Measurements from ENCODE around the gene ADORA2B.
A peak's percentile ranks its signal among the peaks of the same experiment; 100 is the strongest.
"Not testable (repeated sequence)": the region's sequence is repeated elsewhere in the genome, so short reads cannot be mapped to it uniquely, and the experiment has no call there.

ADORA2B gene

DNA sequence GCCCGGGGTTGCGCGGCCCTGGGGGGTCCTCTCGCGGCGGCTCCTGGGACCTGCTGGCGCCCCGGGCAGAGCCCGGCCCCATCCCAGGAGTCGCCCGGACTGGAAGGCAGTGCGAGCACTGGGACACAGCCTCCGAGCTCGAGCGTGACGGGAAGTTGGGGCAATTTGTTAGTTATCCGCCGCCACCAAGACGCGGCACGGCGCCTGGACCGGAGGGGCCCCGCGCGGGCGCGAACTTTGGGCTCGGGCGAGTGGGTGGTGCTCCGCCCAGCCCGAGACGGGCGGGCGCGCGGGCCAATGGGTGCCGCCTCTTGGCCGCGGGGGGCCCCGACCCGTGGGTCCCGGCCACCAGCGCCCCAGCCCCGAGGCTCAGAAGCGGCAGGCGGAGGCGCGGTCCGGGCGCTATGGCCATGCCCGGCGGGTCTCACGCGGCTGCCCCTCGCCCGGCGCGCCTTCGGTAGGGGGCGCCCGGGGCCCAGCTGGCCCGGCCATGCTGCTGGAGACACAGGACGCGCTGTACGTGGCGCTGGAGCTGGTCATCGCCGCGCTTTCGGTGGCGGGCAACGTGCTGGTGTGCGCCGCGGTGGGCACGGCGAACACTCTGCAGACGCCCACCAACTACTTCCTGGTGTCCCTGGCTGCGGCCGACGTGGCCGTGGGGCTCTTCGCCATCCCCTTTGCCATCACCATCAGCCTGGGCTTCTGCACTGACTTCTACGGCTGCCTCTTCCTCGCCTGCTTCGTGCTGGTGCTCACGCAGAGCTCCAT is at the start of gene ADORA2B:
Gene ADORA2B, plus strand, starts transcription at position 372 of the 768 bp plus-strand sequence. Its CDS starts 119 bp downstream, at position 491.
- peak; percentile 26 for DNase-seq

DNA sequence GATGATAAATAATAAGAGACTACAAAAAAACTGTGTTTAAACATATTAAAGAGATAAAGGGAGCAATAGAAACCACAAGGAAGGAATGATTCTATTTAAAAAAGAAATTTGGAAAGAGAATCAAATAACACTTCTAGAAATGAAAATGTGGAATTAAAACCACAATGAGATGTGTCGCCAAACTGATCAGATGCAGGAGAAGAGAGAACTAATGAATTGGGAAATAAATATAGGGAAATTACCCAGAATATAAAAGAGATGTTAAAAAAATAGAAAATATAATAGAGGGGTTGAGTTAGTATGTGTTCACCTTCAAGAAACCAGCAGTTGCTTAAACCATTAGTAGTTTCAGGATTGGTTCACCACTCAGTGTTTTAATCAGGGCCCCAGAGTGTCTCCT is 48.7 kb upstream of the ADORA2B start:
- DNase-seq = no peak

DNA sequence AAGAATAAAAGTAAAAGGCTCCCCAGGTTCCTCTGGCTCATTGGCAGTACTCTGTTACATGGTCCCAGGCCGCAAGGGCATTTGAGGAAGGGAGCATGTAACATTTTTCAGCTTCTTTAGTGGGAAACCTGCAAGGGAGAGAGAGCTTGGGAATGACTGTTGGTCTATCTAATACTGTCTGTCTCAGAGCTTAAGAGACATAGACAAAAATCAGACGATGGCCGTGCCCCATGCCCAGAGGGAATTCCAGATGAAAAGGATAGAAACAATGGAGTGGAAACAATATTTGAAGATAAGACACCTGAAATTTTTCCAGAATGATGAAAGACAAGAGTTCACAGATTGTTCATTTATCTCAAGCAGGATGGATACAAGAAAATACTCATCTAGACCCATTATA is 48.1 kb upstream of the ADORA2B start:
- no peak for DNase-seq

DNA sequence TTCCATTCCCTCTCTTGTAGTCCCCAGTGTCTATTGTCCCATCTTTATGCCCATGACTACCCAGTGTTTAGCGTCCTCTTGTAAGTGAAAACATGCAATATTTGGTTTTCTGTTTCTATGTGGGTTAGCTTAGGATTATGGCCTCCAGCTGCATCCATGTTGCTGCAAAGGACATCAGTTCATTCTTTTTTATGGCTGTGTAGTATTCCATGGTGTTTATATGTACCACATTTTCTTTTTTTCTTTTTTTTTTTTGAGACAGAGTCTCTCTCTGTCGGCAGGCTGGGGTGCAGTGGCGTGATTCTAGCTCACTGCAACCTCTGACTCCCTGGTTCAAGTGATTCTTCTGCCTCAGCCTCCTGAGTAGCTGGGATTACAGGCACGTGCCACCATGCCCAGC is 45.3 kb upstream of the ADORA2B start:
- not testable (repeated sequence) for DNase-seq

DNA sequence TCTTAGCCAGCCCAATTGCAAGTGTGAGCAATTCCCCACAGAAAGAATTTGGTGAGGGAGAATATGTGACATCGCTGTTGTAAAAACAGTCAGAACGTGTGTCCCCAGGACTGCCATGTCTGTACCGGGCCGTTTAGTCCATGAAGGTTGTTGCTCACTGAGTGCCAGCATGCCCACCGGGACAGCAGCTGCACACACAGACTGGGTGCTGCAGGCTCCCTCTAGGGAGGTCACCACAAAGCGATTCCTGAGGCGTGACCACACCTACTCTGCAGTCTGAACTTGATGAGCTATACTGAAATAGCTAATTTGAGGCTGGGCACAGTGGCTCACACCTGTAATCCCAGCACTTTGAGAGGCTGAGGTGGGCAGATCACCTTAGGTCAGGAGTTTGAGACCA is 44.1 kb upstream of the ADORA2B start:
- no peak for DNase-seq

DNA sequence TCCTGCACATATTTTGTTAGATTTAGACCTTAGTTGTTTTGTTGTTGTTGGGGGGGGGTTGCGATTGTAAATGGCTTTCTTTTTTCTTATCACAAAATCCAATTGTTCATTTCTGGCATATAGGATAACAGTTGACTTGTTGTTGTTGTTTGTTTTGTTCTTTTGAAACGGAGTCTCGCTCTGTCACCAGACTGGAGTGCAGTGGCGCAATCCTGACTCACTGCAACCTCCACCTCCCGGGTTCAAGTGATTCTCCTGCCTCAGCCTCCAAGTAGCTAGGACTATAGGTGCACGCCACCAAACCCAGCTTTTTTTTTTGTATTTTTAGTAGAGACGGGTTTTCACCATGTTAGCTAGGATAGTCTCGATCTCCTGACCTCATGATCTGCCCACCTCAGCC is 39.7 kb upstream of the ADORA2B start:
- DNase-seq = not testable (repeated sequence)

DNA sequence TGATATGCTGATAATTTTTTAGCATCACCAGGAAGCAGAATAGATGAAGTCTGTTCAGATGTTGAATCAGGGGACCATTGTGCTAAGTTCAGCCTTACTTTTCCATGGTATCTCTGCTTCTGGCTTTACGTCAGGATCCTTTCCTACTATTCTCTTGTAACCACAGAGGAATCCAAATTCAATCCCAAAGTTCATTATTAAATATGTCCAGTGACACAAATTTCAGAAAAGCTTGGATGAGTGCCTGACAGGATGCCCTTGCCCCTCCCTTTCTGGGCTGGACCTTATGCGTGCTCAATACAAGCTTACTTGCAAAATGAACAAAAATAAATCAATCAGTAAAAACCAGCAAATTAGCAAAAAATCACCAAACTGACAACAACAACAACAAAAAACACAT is 37.6 kb upstream of the ADORA2B start:
- no peak for DNase-seq

DNA sequence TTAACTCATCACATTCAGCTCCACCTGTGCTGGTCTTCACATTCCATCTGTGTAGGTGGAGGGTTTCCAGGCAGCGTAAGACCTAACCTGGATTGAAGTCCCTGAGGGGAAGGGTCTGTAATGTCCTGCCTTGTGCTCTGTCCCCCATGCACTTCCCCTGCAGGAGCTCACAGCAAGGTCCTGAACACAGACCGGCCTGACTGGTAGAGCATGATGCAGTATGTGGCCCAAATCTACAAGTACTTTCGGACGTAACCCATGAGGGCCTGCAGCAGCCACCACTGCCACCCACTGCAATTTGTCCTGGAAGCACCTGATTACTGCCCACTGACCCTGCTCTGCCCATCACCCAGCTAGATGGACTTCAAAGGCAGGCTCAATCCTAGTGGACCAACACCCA is 36.6 kb upstream of the ADORA2B start:
- no peak for DNase-seq

DNA sequence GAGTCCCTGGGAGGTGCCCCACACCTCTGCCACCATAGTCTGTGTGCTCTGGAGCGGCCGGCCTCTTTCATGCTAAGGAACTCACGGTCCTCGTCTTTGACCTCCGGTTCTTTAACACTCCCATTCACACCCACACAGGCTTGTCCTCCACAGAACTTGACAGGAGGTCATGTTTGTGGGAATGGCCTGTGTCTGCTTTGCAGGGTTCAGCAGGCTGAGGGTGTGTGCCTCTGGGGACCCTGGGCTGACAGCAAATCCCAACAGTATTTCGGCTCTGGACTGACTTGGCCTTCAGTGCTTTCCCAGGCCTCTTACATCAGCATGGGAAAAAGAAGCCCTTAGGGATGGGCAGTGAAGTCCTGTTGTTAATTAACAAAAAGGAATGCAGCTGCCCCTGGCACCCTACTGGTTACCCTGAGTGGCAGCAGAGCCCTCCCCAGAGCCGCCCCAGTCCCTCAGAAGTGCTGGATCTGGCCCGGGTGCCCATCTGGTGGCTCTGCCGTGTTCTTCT is 35.4 kb upstream of the ADORA2B start:
- DNase-seq = no peak

DNA sequence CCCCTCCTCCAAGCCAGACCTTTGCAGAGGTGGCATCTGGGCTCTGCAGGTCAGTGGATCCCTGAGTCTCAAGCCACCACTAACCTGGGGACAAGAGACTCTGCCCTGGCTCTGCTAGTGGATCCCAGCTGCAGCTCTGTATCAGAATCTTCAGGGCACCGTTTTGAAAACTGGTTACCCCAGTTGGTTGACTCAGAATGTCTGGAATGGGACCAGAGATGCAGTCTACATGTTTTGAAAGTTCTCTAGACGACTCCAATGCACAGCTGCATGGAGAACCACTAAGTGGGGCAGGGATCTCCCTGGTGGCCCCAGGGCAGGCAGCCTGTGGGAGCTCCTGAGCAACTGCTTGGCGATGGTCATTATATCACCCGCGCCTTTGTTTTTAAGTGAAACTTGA is 34.1 kb upstream of the ADORA2B start:
- DNase-seq = no peak

DNA sequence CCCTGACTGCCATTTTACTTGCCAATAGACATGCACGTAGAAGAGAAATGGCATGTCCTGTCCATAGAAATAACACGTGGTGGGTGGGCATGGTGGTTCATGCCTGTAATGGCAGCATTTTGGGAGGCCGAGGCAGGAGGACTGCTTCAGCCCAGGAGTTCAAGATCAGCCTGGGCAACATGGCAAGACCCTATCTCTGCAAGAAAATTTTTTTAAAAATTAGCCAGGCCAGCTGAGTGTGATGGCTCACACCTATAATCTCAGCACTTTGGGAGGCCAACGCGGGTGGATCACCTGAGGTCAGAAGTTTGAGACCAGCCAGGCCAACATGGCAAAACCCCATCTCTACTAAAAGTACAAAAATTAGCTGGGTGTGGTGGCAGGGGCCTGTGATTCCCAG is 33.2 kb upstream of the ADORA2B start:
- DNase-seq = not testable (repeated sequence)

DNA sequence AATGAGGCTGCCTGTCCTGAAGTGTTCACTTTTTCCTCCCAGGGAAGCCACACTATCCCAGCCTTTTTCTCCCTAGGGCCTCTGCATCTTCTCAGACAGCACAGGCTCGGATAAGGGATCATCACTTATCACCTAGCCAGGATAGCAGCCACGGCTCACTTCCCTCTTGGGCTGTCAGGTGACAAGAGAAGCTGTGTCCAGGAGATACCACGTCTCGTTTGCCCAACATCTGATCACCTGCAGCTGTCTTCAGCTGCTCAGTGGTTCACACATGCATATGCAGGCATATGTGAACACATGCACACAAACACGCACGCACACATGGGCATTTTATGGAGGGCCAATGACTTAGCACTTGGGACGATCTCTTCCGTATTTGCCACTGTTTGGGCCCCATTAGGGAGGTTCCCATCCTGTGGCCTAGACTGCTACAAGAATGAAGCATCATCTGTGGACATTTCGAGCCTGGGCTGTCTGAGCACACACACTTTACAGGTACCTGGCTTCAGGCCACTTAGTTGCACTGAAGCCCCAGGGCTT is 32.4 kb upstream of the ADORA2B start:
- no peak for DNase-seq

DNA sequence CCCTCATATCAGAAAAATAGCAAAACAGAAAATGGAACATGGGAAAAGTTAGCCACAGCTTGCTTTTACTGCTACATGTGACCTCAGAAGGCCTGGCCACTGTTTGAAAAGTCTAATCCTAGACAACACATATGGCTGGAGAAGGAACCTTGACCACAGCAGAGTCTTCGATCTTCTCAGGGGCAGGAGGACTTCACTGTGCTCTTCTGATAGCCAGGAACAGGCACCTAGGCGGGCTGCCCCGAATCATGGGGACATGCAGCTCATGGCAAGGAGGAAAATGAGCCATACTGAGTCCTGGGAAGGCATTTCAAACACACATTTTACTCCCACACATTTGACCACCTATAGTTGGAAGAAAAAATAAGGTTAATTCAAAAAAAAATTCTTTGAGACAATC is 31.1 kb upstream of the ADORA2B start:
- no peak for DNase-seq

DNA sequence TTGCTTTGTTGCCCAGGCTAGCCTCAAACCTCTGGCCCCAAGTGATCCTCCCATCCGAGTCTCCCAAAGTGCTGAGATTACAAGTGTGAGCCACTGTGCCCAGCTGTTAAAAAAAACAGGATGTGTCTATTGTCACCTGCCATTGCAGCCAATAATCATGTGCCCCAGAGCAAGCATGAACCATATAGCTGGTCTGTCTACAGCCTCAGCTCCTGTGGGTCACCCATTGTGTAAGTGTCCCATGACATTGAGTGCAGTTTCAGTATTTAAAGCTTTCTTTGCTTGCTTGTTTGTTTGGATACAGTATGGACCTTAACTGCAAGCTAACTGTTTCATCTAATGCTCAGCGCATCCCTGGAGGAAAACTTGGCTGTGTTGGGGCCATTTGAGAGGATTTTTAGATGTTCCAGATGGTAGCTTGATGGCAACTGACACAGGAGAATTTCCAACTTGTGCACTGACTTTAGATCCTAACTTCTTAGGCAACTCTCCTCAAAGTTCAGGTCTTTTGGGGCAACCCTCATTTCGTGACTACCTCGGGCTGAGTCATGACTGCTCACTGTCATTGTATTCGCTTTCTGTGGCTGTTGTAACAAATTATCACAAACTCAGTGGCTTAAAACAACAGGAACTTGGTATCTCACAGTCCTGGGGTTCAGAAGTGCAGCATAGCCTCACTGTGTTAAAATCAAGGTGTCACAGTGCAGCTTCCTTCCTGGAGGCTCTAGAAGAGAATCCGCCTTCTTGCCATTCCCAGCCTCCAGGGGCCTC is 30.3 kb upstream of the ADORA2B start:
- no peak for DNase-seq

DNA sequence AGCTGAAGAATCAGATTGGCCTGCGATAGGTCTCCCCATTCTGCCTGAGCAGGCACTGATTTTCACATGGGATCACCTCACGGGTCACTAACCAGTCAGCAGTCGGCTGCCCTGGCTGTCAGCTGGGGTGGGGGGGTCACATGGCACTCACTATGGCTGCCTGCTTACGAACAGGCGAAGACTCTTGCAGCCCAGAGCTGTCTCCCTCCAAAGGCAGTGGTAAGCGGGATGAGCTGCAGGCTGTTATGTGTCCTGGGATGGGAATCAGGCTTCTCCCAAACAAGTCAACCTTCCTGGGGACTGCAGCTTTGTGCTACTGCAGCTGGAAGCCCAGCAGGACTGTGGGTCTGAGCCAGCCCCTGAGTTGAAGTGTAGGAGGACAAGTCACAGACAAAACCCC is 29.0 kb upstream of the ADORA2B start:
- DNase-seq = no peak

DNA sequence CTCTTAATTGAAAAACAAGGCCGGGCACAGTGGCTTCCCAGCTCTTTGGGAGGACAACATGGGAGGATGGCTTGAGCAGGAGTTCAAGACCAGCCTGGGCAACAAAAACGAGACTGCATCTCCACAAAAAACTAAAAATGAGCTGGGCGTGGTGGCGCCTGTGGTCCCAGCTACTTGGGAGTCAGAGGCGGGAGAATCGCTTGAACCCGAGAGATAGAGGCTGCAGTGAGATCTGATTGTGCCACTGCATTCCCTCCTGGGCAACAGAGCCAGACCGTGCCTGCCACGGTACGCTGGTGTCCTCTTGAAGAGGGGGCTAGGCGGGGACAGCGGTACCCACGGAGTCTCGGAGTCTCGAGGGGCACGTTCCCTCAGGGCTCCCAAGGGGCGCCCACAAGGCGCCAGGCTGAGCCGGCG is 27.9 kb upstream of the ADORA2B start:
- DNase-seq = no peak

DNA sequence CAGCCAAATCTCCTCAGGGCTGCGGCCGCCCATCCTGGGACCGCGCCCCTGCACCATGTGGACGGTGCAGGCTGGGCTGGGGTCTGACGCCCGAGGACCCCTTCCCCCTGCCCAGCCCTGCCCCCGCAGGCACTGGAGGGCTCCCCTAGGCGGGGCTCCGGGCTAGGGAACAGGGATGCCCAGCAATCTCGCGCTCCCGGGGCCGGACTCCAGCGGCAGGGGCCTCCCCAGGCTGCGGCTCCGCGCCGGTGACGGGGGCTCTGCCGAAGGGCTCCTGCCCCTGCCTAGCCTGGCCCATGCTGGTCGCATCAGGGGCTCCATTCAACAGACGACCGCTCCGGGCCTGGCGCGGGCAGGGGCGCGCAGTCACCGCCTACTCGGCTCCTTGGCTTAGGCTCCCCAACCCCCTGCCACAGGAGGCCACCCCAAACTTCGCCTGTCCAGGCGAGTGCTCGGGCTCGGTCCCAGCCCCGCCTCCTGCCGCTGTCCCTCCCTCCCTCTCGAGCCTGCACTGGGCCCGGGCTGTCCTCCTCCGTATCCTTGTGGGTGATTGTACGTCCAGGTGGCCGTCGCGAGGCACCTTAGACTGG is 27.4 kb upstream of the ADORA2B start:
- DNase-seq = no peak

DNA sequence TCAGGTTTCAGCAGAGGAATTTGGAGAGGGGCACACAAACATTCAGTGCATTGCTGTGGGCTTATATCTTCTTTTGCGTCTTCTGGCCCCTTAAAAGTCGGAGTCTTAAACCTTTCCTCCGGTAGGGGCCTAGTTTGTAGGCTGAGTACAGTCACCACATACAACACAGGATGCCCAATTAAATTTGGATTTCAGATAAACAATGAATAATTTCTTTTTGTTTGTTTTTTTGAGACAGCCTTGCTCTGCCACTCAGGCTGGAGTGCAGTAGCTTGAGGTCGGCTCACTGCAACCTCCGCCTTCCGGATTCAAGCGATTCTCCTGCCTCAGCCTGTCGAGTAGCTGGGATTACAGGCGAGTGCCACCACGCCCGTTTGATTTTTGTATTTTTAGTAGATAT is 26.7 kb upstream of the ADORA2B start:
- no peak for DNase-seq

DNA sequence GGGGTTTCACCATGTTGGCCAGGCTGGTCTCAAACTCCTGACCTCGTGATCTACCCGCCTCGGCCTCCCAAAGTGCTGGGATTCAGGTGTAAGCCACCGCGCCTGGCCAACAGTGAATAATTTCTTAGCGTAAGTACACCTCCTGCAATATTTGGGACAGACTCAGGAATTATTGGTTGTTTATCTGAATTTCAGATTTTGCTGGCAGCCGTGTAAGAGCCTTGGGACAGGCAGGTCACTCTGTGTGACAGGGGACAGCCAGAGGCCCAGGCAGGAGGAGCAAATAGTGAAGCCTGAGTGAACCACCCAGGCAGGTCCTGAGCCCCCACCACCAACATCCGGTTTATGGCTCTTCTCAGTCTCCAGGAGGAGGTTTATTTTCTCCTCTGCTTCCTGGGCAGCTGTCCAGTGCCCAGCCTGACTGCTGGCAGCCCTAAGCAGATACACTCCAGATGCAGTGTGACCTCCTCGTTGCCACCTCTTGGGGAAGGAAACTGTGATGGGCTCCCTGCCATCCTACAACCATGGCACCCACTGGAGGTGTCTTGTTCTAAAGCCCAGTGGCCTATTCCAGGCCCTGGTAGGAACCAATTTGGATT is 26.2 kb upstream of the ADORA2B start:
- no peak for DNase-seq

DNA sequence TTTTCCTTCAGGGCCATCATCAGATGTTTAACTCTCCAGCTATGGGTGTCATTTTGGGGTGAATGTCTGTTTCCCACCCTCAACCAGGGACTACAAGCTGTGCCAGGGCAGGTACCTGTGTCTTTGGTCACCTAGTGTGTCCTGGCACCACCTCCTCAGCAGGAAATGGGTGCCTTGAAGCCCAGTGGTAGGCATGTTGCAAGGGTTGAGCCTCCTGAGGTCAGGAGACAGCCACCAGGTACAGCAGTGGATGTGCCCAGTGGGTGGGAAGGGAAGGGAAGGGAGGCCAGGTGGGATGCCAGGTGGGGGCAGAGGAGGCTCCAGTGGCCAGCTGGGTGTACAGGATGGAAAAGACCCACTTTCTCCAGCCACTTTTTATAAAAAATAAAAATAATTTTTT is 25.5 kb upstream of the ADORA2B start:
- no peak for DNase-seq

DNA sequence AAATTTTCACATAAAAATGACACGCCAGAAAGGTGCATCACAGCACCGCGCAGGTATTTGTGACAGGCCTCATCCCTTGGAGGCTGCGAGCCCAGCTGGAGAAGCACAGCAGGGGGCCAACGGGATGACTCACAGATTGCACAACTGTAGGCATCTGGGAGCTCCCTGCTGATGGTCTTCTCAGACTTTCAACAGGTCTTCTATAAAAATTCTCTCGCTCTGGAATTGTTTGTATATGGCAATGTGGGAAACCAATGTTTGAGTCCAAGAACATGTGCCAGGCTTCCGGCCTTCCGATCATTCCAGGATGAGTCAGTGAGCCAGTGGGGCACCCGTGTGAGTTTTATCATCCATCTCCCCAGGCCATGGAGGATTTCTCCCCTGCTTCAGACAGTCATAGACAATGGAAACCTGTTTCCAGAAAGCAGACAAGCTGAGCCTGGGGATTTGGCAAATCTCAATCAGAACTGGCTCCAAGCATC is 24.1 kb upstream of the ADORA2B start:
- peak; percentile 90 for DNase-seq

DNA sequence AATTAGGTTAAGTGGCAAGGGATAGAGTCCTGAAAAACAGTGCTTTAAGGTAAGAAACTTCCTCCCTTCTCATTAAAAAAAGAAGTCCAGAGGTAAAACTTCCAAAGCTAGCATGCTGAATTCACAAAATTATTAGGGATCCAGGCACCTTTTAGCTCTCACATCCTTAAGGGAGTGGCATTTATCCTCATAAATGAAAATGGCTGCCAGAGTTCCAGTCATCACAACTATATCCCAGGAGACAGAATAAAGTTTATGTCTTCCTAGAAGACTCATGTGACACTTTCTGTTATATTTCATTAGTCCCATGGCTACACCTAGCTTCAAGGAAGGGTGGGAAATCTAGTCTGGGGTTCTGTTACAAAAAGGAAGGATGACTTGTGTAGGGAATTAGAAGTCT is 23.3 kb upstream of the ADORA2B start:
- DNase-seq = no peak

DNA sequence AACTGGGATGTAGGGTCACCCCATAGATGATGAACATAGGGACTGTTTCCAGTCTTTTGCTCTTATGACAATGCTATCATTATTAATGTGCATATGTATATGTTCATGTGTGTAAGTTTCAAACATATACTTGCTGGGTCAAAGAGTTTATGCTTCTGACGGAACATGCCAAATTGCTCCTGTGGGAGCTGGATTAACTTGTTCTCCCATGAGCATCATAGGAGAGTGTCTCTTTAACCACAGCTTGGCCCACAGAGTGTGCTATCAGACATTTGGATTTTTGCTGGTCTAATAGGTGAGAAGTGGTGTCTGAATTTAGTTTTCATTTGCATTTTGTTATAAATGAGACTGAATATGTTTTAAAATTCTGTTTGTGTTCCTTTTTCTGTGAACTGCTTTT is 22.3 kb upstream of the ADORA2B start:
- no peak for DNase-seq

Data from NCI-H226 (cell line).